Mesothelial cell of epicardium (in vitro differentiated cells): ENCODE data around the gene HSPA1L. TPM values are rescaled to one million over a fixed set of nuclear protein-coding genes. Genes with fewer than 3 reads are reported as not detected.

Source experiments
- DNase-seq, 2 experiments: peaks; one replicate each; pipeline ENCODE4 v3.0.0; 2021; ENCODE audit warnings: low spot score in 2 of 2; ENCODE audit not compliant: unreplicated experiment in 2 of 2
- H3K27ac Mint-ChIP-seq: 2 replicates; pipeline ENCODE4 v1.8.0; 2021; ENCODE audit warnings: mixed read lengths
- H3K27me3 Mint-ChIP-seq: 2 replicates; pipeline ENCODE4 v1.8.0; 2021; ENCODE audit warnings: low read depth, mixed read lengths
- H3K36me3 Mint-ChIP-seq: 2 replicates; pipeline ENCODE4 v1.8.0; 2021; ENCODE audit warnings: mixed read lengths
- H3K4me1 Mint-ChIP-seq: 2 replicates; pipeline ENCODE4 v1.8.0; 2021; ENCODE audit warnings: mixed read lengths
- H3K4me3 Mint-ChIP-seq: 2 replicates; pipeline ENCODE4 v1.8.0; 2021; ENCODE audit warnings: mild to moderate bottlenecking, moderate library complexity, mixed read lengths
- H3K9me3 Mint-ChIP-seq: 2 replicates; pipeline ENCODE4 v1.8.0; 2021; ENCODE audit warnings: mixed read lengths
- total RNA-seq: library from RNA; stranded (reverse); gene quantifications from 3 replicates; pipeline ENCODE4 v1.2.1, GENCODE V29; 2021
- TF ChIP-seq, protein P1 (sequence below): fragments of 200-600 bp; sonication (generic); IDR thresholded peaks from one replicate; pipeline ENCODE4 v1.5.0; 2021; ENCODE audit warnings: antibody characterized with exemption; ENCODE audit not compliant: unreplicated experiment

HSPA1L gene
- total RNA-seq, 1 donor from 2014 or later = 2.2 TPM

- TF ChIP-seq, protein P1, sequence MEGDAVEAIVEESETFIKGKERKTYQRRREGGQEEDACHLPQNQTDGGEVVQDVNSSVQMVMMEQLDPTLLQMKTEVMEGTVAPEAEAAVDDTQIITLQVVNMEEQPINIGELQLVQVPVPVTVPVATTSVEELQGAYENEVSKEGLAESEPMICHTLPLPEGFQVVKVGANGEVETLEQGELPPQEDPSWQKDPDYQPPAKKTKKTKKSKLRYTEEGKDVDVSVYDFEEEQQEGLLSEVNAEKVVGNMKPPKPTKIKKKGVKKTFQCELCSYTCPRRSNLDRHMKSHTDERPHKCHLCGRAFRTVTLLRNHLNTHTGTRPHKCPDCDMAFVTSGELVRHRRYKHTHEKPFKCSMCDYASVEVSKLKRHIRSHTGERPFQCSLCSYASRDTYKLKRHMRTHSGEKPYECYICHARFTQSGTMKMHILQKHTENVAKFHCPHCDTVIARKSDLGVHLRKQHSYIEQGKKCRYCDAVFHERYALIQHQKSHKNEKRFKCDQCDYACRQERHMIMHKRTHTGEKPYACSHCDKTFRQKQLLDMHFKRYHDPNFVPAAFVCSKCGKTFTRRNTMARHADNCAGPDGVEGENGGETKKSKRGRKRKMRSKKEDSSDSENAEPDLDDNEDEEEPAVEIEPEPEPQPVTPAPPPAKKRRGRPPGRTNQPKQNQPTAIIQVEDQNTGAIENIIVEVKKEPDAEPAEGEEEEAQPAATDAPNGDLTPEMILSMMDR = no peak
- peaks cover 12% of the 10 kb centered on the region for H3K4me1 Mint-ChIP-seq
- H3K4me3 Mint-ChIP-seq = no peak overlapping the region
- H3K9me3 Mint-ChIP-seq = no peaks in the 10 kb centered on the region
- no peak for DNase-seq
- H3K36me3 Mint-ChIP-seq = peaks cover 7% of the 10 kb centered on the region
- H3K27ac Mint-ChIP-seq = no peak overlapping the region
- no peaks in the 10 kb centered on the region for H3K27me3 Mint-ChIP-seq
These were observed 51.5 kb downstream of the HSPA1L start for GRCh38 chr6:31763619-31763940.

DNA sequence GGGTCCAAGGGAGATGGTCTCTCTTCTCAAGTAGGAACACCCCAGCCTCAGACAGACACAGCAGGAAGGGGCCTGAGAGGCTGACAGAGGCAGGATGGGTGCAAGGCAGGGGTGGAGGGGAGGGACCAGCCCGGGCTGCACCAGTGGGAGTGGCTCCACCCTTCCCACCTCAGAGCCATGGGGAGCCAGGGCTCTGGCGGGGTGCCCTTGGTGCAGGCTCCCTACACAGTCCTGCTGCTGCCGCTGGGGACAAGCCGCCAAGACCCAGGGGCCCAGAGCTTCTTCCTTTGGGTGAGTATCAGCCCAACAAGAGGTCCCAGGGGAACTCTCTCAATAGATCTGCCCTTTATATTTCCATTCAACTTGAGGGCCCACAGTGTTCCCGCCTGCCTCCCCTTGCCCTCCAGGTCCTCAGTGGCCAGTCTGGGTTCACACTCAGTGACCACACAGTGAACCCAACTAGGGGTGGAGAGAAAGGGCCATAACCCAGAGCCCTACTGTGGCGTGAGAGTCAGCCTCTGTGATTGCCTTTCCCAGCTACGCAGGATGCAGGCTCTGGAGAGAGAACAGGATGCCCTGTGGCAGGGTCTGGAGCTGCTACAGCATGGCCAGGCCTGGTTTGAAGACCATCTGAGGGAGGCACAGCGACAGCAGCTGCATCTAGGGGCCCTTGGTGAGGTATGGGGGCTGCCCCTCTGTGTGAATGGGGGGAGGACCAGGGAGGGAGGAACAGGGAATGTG lies 52.0 kb downstream of the HSPA1L start:
- H3K36me3 Mint-ChIP-seq = peaks cover 7% of the 10 kb centered on the region
- TF ChIP-seq, protein P1 = no peak
- DNase-seq = no peak
- H3K9me3 Mint-ChIP-seq = no peaks in the 10 kb centered on the region
- H3K4me3 Mint-ChIP-seq = no peak overlapping the region
- H3K27ac Mint-ChIP-seq = no peak overlapping the region
- H3K4me1 Mint-ChIP-seq = peaks cover 12% of the 10 kb centered on the region
- no peaks in the 10 kb centered on the region for H3K27me3 Mint-ChIP-seq

GRCh38 chr6:31762356-31762755 lies 52.7 kb downstream of the HSPA1L start, which contains the start of gene SAPCD1:
Gene SAPCD1, plus strand, starts transcription at chr6:31762656. Its CDS starts 399 bp downstream, at chr6:31763055.
- Mint-ChIP-seq H3K27ac (no peak within 1 kb of the TSS), H3K9me3 (no peaks in the 10 kb centered on the region), H3K36me3 (peaks cover 7% of the 10 kb centered on the region), H3K4me3 (no peak within 1 kb of the TSS), H3K4me1 (peaks cover 12% of the 10 kb centered on the region), H3K27me3 (no peaks in the 10 kb centered on the region)
- TF ChIP-seq, protein P1 = no peak
- DNase-seq = no peak

DNA sequence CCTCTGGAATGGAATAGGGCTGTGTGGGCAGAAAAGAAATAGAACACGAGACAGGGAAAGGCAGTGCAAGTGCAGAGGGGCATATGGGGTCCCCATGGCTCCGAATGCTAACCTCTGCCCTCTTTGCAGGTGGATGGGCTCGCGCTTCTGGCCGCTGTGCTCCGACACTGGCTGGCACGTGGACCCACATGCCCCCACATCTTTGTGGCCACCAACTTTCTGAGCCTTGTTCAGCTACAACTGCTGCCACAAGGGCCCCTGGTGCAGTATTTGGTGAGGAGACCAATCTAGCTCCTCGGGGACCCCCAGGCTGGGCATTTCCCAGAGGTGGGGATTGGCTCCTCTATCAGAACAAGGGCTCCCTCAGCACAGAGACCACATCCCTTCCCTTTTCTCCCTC lies 53.7 kb downstream of the HSPA1L start:
- H3K4me1 Mint-ChIP-seq = peaks cover 12% of the 10 kb centered on the region
- H3K27me3 Mint-ChIP-seq = no peaks in the 10 kb centered on the region
- peaks cover 7% of the 10 kb centered on the region for H3K36me3 Mint-ChIP-seq
- DNase-seq = no peak
- TF ChIP-seq, protein P1 = no peak
- no peak overlapping the region for H3K4me3 Mint-ChIP-seq
- H3K9me3 Mint-ChIP-seq = no peaks in the 10 kb centered on the region
- H3K27ac Mint-ChIP-seq = no peak overlapping the region

DNA sequence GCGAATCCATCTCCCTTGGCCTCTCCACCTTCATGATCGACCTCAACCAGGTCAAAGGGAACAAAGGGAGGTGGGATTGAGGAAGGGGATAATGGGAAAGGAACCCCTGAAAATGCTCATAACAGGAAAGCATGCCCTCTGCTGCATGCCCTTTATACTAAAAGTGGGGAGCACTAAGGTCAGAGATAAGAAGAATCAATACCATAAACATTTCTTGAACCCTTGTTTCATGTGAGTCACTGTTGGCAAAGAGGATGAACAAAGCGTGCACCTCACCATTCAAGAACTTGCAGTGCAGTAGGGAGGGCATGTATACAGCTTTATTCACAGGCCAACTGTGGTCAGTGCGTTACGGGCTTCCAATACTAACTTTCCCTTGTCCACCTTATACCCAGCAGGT lies 54.3 kb downstream of the HSPA1L start:
- TF ChIP-seq, protein P1 = no peak
- H3K4me3 Mint-ChIP-seq = no peak overlapping the region
- peaks cover 7% of the 10 kb centered on the region for H3K36me3 Mint-ChIP-seq
- no peaks in the 10 kb centered on the region for H3K9me3 Mint-ChIP-seq
- no peaks in the 10 kb centered on the region for H3K27me3 Mint-ChIP-seq
- no peak overlapping the region for H3K27ac Mint-ChIP-seq
- no peak for DNase-seq
- H3K4me1 Mint-ChIP-seq = peaks cover 12% of the 10 kb centered on the region

Other genes starting within 250 kb of the HSPA1L start
- gene LTA, start 243.0 kb downstream of the HSPA1L start, total RNA-seq = 0.16 to 0.18 TPM in 2 of 3 replicates, not detected in the other
- gene TNF, start 239.7 kb downstream of the HSPA1L start, total RNA-seq = 0.52 to 0.60 TPM (median 0.60 TPM) in 3 replicates
- 0.32 TPM in 1 of 3 replicates, not detected in the others for gene LTB, start 232.9 kb downstream of the HSPA1L start, total RNA-seq
- gene LST1, start 229.0 kb downstream of the HSPA1L start, total RNA-seq = 0.60 to 0.77 TPM in 2 of 3 replicates, not detected in the other
- not detected in 3 replicates for gene NCR3, start 222.3 kb downstream of the HSPA1L start, total RNA-seq
- gene AIF1, start 200.0 kb downstream of the HSPA1L start, total RNA-seq = 5.1 to 6.0 TPM (median 5.1 TPM) in 3 replicates
- gene PRRC2A, start 194.6 kb downstream of the HSPA1L start, total RNA-seq = 273 to 290 TPM (median 288 TPM) in 3 replicates
- gene BAG6, start 162.6 kb downstream of the HSPA1L start, total RNA-seq = 327 to 338 TPM (median 338 TPM) in 3 replicates
- 2.4 to 3.4 TPM (median 3.1 TPM) in 3 replicates for gene APOM, start 159.4 kb downstream of the HSPA1L start, total RNA-seq
- gene C6orf47, start 154.5 kb downstream of the HSPA1L start, total RNA-seq = 19.0 to 19.3 TPM (median 19.2 TPM) in 3 replicates
- gene GPANK1, start 150.3 kb downstream of the HSPA1L start, total RNA-seq = 12.7 to 14.8 TPM (median 14.3 TPM) in 3 replicates
- 155 to 157 TPM (median 157 TPM) in 3 replicates for gene CSNK2B, start 149.2 kb downstream of the HSPA1L start, total RNA-seq
- 34.2 to 37.5 TPM (median 36.5 TPM) in 3 replicates for gene LY6G5B, start 145.3 kb downstream of the HSPA1L start, total RNA-seq
- gene LY6G5C, start 134.2 kb downstream of the HSPA1L start, total RNA-seq = 1.5 to 2.3 TPM (median 2.3 TPM) in 3 replicates
- 54.1 to 55.4 TPM (median 54.6 TPM) in 3 replicates for gene ABHD16A, start 112.0 kb downstream of the HSPA1L start, total RNA-seq
- not detected in 3 replicates for gene LY6G6F, start 108.4 kb downstream of the HSPA1L start, total RNA-seq
- 0.67 to 1.8 TPM (median 0.82 TPM) in 3 replicates for gene LY6G6D, start 99.9 kb downstream of the HSPA1L start, total RNA-seq
- 0.89 to 1.4 TPM (median 1.3 TPM) in 3 replicates for gene LY6G6C, start 93.5 kb downstream of the HSPA1L start, total RNA-seq
- gene MPIG6B, start 91.9 kb downstream of the HSPA1L start, total RNA-seq = 0.16 to 0.33 TPM (median 0.25 TPM) in 3 replicates
- 142 to 144 TPM (median 143 TPM) in 3 replicates for gene DDAH2, start 86.0 kb downstream of the HSPA1L start, total RNA-seq
- 133 to 139 TPM (median 136 TPM) in 3 replicates for gene CLIC1, start 78.8 kb downstream of the HSPA1L start, total RNA-seq
- gene MSH5, start 75.3 kb downstream of the HSPA1L start, total RNA-seq = 38.6 to 48.2 TPM (median 42.9 TPM) in 3 replicates
- gene SAPCD1, start 52.6 kb downstream of the HSPA1L start, total RNA-seq = 8.7 to 12.8 TPM (median 11.6 TPM) in 3 replicates
- gene VWA7, start 38.0 kb downstream of the HSPA1L start, total RNA-seq = 1.5 to 1.8 TPM (median 1.6 TPM) in 3 replicates
- 82.8 to 90.4 TPM (median 83.8 TPM) in 3 replicates for gene VARS1, start 19.5 kb downstream of the HSPA1L start, total RNA-seq
- 55.8 to 58.2 TPM (median 57.0 TPM) in 3 replicates for gene LSM2, start 8.3 kb downstream of the HSPA1L start, total RNA-seq
- gene HSPA1A, start 260 bp upstream of the HSPA1L start, total RNA-seq = 61.3 to 70.1 TPM (median 61.7 TPM) in 3 replicates
- 105 to 109 TPM (median 108 TPM) in 3 replicates for gene HSPA1B, start 12.5 kb upstream of the HSPA1L start, total RNA-seq
- gene NEU1, start 47.5 kb upstream of the HSPA1L start, total RNA-seq = 23.2 to 24.7 TPM (median 24.4 TPM) in 3 replicates
- gene SLC44A4, start 63.7 kb upstream of the HSPA1L start, total RNA-seq = 0.40 to 0.94 TPM (median 0.66 TPM) in 3 replicates
- 127 to 135 TPM (median 129 TPM) in 3 replicates for gene EHMT2, start 82.4 kb upstream of the HSPA1L start, total RNA-seq
- gene ZBTB12, start 86.8 kb upstream of the HSPA1L start, total RNA-seq = 35.3 to 37.1 TPM (median 35.9 TPM) in 3 replicates
- gene C2, start 112.4 kb upstream of the HSPA1L start, total RNA-seq = 1.6 to 2.9 TPM (median 2.7 TPM) in 3 replicates
- gene CFB, start 130.8 kb upstream of the HSPA1L start, total RNA-seq = 1.4 to 2.4 TPM (median 1.8 TPM) in 3 replicates
- gene NELFE, start 143.7 kb upstream of the HSPA1L start, total RNA-seq = 55.5 to 60.0 TPM (median 59.8 TPM) in 3 replicates
- 78.6 to 84.3 TPM (median 82.0 TPM) in 3 replicates for gene SKIC2, start 143.9 kb upstream of the HSPA1L start, total RNA-seq
- 25.2 to 28.1 TPM (median 26.1 TPM) in 3 replicates for gene DXO, start 156.9 kb upstream of the HSPA1L start, total RNA-seq
- 12.0 to 15.3 TPM (median 12.3 TPM) in 3 replicates for gene C4A, start 166.8 kb upstream of the HSPA1L start, total RNA-seq
- gene C4B, start 199.5 kb upstream of the HSPA1L start, total RNA-seq = 10.4 to 12.5 TPM (median 11.5 TPM) in 3 replicates
- gene CYP21A2, start 223.1 kb upstream of the HSPA1L start, total RNA-seq = 0.58 to 1.2 TPM (median 0.91 TPM) in 3 replicates